Neuron (in vitro differentiated cells): ENCODE data around the gene NAPA.

Source experiments
- H2AFZ ChIP-seq: one replicate; pipeline ENCODE4 v1.6.1; 2013; ENCODE audit warnings: low read depth, mild to moderate bottlenecking, inconsistent platforms, low read length, moderate library complexity
- H3K27me3 ChIP-seq: one replicate; pipeline ENCODE4 v1.6.1; 2013; ENCODE audit warnings: low read length; ENCODE audit not compliant: insufficient read depth
- H3K36me3 ChIP-seq: one replicate; pipeline ENCODE4 v1.6.1; 2013; ENCODE audit warnings: low read length; ENCODE audit not compliant: insufficient read depth
- H3K4me1 ChIP-seq: one replicate; pipeline ENCODE4 v1.6.1; 2013; ENCODE audit warnings: low read length; ENCODE audit not compliant: insufficient read depth
- H3K4me3 ChIP-seq: 2 replicates; pipeline ENCODE4 v1.5.1; 2013; ENCODE audit warnings: mild to moderate bottlenecking, low read length, moderate library complexity
- H3K9me3 ChIP-seq: one replicate; pipeline ENCODE4 v1.6.1; 2013; ENCODE audit warnings: low read length

The NAPA gene

GRCh38 chr19:47540748-47541147 is 25.9 kb upstream of the NAPA start:
- no peak overlapping the region for H2AFZ ChIP-seq
- H3K9me3 ChIP-seq, result peaks cover 2% of the 10 kb centered on the region
- peaks cover 18% of the 10 kb centered on the region for H3K27me3 ChIP-seq
- H3K36me3 ChIP-seq, result no peaks in the 10 kb centered on the region
- no peak overlapping the region for H3K4me3 ChIP-seq
- H3K4me1 ChIP-seq, result no peaks in the 10 kb centered on the region

DNA sequence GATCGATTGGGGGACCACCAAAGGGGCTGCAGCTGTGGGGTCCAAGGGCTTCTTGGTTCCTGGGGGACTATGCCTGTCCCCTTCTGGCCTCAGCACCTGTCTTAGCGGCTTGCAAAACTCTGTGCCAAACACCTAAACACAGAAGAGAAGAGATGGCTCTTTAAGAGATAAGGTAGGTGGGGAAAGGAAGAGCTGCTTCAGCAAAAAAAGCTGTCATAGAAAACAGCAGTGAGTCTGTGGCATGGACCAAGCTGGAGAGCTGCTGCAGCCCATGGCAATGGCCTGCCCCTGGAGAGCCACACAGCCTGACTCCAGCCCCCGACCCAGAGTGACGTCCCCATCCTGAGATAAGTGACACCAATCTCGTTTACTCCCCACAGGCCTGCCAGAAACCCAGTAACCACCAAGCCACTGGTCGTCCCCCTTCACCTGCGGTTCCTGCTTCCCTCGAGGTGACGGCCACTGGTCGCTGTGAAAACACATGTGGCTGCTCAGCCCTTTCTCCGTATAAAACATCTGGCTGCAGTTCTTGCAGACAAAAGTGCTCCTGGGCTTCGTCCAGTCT is 25.0 kb upstream of the NAPA start:
- Histone ChIP-seq H3K36me3 (no peaks in the 10 kb centered on the region), H3K4me3 (no peak overlapping the region), H3K27me3 (peaks cover 18% of the 10 kb centered on the region), H3K9me3 (no peaks in the 10 kb centered on the region), H3K4me1 (no peaks in the 10 kb centered on the region), H2AFZ (no peak overlapping the region)

DNA sequence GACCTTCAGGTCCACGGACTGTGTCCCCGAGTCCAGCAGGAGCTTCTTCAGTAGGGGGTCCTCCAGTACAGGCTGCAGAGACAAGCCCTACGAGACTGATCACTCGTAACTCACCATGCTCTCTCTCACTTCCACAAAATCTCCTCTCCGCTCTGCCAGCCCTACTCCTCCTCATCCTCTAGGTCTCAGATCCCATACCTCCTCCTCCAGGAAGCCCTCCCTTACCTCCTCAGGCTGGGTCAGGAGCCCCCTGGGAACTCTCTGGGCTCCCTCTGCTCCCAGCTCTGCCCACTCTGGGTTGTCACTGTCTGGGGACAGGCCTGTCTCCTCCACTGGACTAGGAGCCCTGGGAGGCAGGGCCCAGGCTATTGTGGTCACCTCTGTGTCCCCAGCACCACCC is 23.9 kb upstream of the NAPA start:
- Histone ChIP-seq H3K4me1 (no peaks in the 10 kb centered on the region), H3K36me3 (no peaks in the 10 kb centered on the region), H3K4me3 (no peak overlapping the region), H3K27me3 (peaks cover 18% of the 10 kb centered on the region), H2AFZ (no peak overlapping the region), H3K9me3 (no peaks in the 10 kb centered on the region)

GRCh38 chr19:47537493-47537892 is 22.6 kb upstream of the NAPA start:
- Histone ChIP-seq H3K4me1 (no peaks in the 10 kb centered on the region), H2AFZ (no peak overlapping the region), H3K36me3 (no peaks in the 10 kb centered on the region), H3K9me3 (no peaks in the 10 kb centered on the region), H3K27me3 (peaks cover 18% of the 10 kb centered on the region), H3K4me3 (no peak overlapping the region)

DNA sequence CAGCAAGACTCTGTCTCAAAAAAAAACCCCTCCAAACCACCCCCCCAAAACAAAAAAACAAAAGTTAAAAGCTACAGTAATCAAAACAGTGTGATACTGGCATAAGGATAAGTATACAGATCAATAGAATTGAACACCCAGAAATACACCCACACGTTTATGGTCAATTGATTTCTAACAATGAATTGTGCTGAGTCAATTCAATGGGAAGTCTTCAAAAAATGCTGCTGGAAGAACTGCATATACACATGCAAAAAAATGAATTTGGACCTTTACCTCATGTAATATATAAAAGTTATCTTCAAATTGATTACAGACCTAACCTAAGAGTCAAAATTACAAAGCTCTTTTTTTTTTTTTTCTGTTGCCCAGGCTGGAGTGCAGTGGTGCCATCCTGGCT is 19.8 kb upstream of the NAPA start:
- no peaks in the 10 kb centered on the region for H3K9me3 ChIP-seq
- H3K27me3 ChIP-seq, result peaks cover 15% of the 10 kb centered on the region
- no peaks in the 10 kb centered on the region for H3K4me1 ChIP-seq

DNA sequence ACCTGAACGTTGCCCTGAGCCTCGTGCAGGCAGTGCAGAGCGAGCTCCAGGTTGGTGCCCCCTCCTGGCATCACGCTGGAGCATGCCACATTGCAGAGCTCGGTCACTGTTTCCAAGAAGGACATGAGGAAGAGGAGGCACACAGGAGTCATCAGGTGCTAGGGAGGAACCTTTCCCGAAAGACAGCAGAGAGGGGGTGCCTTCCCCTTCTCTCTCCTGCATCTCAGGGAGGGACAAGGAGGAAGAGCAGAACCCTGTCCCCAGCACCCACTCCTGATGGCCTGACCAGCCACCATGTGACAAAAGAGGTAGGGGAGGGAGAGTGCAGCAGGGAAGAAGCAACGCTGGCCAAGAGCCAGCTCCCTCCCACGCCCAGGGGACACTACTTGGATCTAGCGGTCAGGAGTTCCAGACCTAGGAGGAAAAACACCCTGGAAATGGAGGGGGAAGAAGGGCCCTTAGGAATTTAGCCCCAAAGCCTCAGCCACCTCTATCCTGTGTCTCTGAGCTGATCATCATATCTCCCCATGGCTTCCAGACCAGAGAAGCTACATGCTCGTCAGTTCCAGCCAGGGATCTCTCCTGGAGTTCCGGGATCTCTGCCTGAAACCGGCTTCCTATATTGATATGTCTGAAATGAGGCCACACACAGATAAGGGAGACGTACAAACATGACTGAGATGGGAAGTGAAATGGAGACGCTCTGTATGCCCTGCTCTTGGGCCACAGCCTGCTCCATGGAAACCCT is 17.0 kb upstream of the NAPA start:
- H3K36me3 ChIP-seq, result no peaks in the 10 kb centered on the region
- no peak overlapping the region for H3K4me3 ChIP-seq

More for the DNA sequence above, 19.8 kb upstream of the NAPA start:
- H3K4me3 ChIP-seq, result no peak overlapping the region
- no peaks in the 10 kb centered on the region for H3K36me3 ChIP-seq
- H2AFZ ChIP-seq, result no peak overlapping the region

GRCh38 chr19:47529018-47529742 is 14.3 kb upstream of the NAPA start:
- Histone ChIP-seq H3K36me3 (no peaks in the 10 kb centered on the region), H3K27me3 (peaks cover 3% of the 10 kb centered on the region), H3K9me3 (no peaks in the 10 kb centered on the region), H2AFZ (no peak overlapping the region), H3K4me1 (no peaks in the 10 kb centered on the region), H3K4me3 (no peak overlapping the region)

More for the DNA sequence above, 17.0 kb upstream of the NAPA start:
- H3K4me1 ChIP-seq, result no peaks in the 10 kb centered on the region
- H3K27me3 ChIP-seq, result peaks cover 3% of the 10 kb centered on the region
- no peaks in the 10 kb centered on the region for H3K9me3 ChIP-seq
- H2AFZ ChIP-seq, result no peak overlapping the region

DNA sequence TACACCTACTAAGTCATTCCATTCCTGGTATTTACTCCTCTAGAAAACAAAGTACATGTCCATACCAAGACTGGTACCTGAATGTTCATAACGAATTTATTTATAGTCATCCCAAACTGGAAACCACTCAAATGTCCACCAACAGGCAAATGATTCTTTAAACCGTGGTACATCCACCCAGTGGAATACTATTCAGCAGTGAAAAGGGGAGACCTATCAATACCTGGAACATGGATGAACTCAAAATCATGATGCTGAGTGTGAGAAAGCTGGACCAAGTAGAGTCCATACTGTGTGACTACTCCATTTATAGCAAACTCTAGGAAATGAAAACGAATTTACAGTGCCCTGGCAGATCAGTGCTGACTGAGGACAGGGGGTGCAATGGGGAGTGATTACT is 11.9 kb upstream of the NAPA start:
- no peaks in the 10 kb centered on the region for H3K4me1 ChIP-seq
- H3K9me3 ChIP-seq, result no peaks in the 10 kb centered on the region
- no peak overlapping the region for H3K4me3 ChIP-seq
- H3K36me3 ChIP-seq, result no peaks in the 10 kb centered on the region
- no peak overlapping the region for H2AFZ ChIP-seq
- H3K27me3 ChIP-seq, result peaks cover 3% of the 10 kb centered on the region

DNA sequence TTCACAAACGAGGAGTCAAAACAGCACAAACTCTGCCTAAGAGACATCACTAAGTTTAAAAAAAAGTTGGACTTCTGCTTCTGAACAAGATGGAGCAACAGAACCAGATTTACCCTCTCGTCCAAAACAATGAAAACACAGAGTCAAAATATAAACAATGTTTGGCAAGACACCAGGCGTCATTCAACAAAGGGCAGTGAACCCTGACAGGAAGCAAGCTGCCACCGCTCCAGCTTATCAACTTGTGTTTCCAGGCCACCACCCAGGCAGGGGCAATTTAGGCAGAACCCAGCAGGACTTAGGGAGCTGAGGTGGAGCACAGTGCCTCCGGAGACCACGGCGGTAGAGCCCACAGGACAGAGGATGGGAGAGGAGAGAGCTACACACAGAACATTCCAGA is 8.6 kb upstream of the NAPA start:
- Histone ChIP-seq H3K4me1 (no peaks in the 10 kb centered on the region), H3K27me3 (peaks cover 3% of the 10 kb centered on the region), H3K36me3 (no peaks in the 10 kb centered on the region), H3K9me3 (no peaks in the 10 kb centered on the region), H2AFZ (no peak overlapping the region), H3K4me3 (no peak overlapping the region)

DNA sequence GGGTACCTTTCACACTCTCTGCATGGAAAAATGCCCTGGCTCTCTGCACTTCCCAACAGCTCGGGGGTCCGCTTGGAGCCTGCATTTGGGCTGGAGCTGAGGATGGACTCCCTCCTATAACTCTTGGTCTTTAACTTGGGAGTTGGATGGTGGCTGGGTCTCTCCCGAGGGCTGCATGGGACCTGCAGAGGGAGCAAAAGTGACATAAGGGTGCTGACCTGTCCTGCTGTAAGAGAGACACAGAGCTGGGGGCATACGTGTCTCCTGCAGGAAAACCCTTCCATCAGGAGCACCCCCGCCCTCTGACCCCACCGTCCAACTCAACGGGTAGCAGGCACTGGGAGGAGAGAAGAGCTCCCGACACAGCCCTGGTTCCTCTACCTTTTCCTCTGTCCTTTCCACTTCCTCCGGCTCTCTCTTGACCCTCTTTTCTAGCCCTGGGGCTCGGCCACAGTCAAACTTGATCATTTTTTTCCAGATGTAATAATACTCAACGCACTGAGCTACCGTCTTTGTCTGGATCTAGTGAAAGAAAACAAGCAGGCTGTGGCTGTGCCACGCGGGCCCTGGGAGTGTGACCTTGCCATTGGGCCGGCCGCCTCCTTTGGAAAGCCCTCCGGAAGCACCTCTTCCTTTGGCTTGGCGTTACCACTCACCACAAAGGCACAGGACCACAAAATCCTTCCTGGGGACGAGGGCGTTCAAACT is 6.8 kb upstream of the NAPA start:
- Histone ChIP-seq H3K27me3 (peaks cover 3% of the 10 kb centered on the region), H3K9me3 (no peaks in the 10 kb centered on the region), H3K36me3 (no peaks in the 10 kb centered on the region), H3K4me3 (no peak overlapping the region), H3K4me1 (no peaks in the 10 kb centered on the region), H2AFZ (no peak overlapping the region)

DNA sequence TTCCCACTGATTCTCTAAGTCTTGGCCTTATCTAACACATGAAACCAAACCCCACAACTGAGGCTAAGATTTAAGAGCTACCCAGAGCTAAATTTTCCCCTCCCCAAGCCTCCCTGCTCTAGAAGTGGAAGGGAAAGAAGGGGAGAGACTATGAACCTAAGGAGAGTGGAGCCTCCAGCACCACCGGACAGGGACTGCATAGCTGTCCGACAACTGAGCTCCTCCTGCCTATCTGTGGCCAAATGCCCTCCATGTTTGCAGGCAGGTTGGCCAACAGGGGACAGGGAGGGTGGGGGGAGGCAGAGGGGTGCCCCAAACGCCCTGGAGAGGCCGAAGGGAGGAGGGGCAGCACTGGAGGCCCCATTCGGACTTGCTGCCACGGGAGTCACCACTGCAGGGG is 6.0 kb upstream of the NAPA start:
- no peak overlapping the region for H2AFZ ChIP-seq
- H3K4me3 ChIP-seq, result no peak overlapping the region
- no peaks in the 10 kb centered on the region for H3K36me3 ChIP-seq
- peaks cover 3% of the 10 kb centered on the region for H3K27me3 ChIP-seq
- H3K4me1 ChIP-seq, result no peaks in the 10 kb centered on the region
- no peaks in the 10 kb centered on the region for H3K9me3 ChIP-seq

GRCh38 chr19:47520343-47520806 is 5.5 kb upstream of the NAPA start:
- H3K9me3 ChIP-seq, result no peaks in the 10 kb centered on the region
- peaks cover 3% of the 10 kb centered on the region for H3K27me3 ChIP-seq

DNA sequence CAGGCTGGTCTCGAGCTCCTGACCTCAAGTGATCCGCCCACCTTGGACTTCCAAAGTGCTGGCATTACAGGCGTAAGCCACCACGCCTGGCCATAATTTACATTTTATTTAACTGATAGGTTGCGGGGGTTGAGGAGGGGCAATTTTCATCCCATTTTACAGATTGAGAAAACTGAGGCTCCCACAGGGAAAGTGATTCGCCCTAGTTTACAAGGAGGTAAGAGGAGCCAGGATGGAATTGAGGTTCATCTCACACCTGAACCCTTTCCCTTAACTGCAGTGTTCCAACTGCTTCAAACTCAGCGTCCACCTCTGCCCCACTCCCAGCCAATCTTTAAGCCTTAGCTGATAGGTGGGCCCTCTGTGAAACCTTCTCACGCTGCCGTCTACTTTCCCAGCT is 4.0 kb upstream of the NAPA start:
- Histone ChIP-seq H3K4me3 (no peak overlapping the region), H2AFZ (no peak overlapping the region), H3K36me3 (no peaks in the 10 kb centered on the region), H3K4me1 (peaks cover 5% of the 10 kb centered on the region), H3K27me3 (peaks cover 3% of the 10 kb centered on the region), H3K9me3 (no peaks in the 10 kb centered on the region)

More at GRCh38 chr19:47520343-47520806, 5.5 kb upstream of the NAPA start:
- no peak overlapping the region for H2AFZ ChIP-seq
- H3K4me3 ChIP-seq, result no peak overlapping the region
- no peaks in the 10 kb centered on the region for H3K4me1 ChIP-seq
- H3K36me3 ChIP-seq, result no peaks in the 10 kb centered on the region
